ENCODE data around the gene ATF7IP2.
"Not testable (repeated sequence)": the region's sequence is repeated elsewhere in the genome, so short reads cannot be mapped to it uniquely, and the experiment has no call there.

Gene ATF7IP2

GRCh38 chr16:10383626-10384025, 2.2 kb upstream of the ATF7IP2 start:
- DNase-seq = no peak

- no peak for DNase-seq
These were observed 748 bp downstream of the ATF7IP2 start for GRCh38 chr16:10386517-10387100.

GRCh38 chr16:10387188-10387617, 1.3 kb downstream of the ATF7IP2 start:
- no peak for DNase-seq

- DNase-seq = no peak
These were observed 3.1 kb downstream of the ATF7IP2 start for GRCh38 chr16:10388988-10389387.

- DNase-seq = no peak
These were observed 4.5 kb downstream of the ATF7IP2 start for GRCh38 chr16:10390330-10390729.

GRCh38 chr16:10390867-10391266, 5.0 kb downstream of the ATF7IP2 start:
- DNase-seq = no peak

GRCh38 chr16:10391339-10391738, 5.5 kb downstream of the ATF7IP2 start:
- DNase-seq = no peak

GRCh38 chr16:10402975-10403374, 17.1 kb downstream of the ATF7IP2 start:
- DNase-seq = no peak

GRCh38 chr16:10405386-10405939, 19.6 kb downstream of the ATF7IP2 start:
- DNase-seq = no peak

- DNase-seq = no peak
These were observed 23.0 kb downstream of the ATF7IP2 start for GRCh38 chr16:10408824-10409381.

- not testable (repeated sequence) for DNase-seq
These were observed 23.9 kb downstream of the ATF7IP2 start for GRCh38 chr16:10409713-10410112.

GRCh38 chr16:10410469-10410868, 24.6 kb downstream of the ATF7IP2 start:
- DNase-seq = no peak

- DNase-seq = no peak
These were observed 27.2 kb downstream of the ATF7IP2 start for GRCh38 chr16:10412935-10413601.

- DNase-seq = not testable (repeated sequence)
These were observed 32.3 kb downstream of the ATF7IP2 start for GRCh38 chr16:10418204-10418603.

GRCh38 chr16:10419701-10420100, 33.8 kb downstream of the ATF7IP2 start:
- DNase-seq = no peak

GRCh38 chr16:10421596-10421995, 35.7 kb downstream of the ATF7IP2 start:
- no peak for DNase-seq

- no peak for DNase-seq
These were observed 42.7 kb downstream of the ATF7IP2 start for GRCh38 chr16:10428433-10429168.

GRCh38 chr16:10429299-10429969, 43.6 kb downstream of the ATF7IP2 start:
- DNase-seq = not testable (repeated sequence)

- no peak for DNase-seq
These were observed 55.9 kb downstream of the ATF7IP2 start for GRCh38 chr16:10441726-10442125.

GRCh38 chr16:10447289-10447688, 61.4 kb downstream of the ATF7IP2 start:
- no peak for DNase-seq

- DNase-seq = not testable (repeated sequence)
These were observed 66.6 kb downstream of the ATF7IP2 start for GRCh38 chr16:10452208-10453158.

- no peak for DNase-seq
These were observed 67.3 kb downstream of the ATF7IP2 start for GRCh38 chr16:10453159-10453510.
